H1 (cell line): ENCODE data around the gene TMEM18.

Experiments used
- TF ChIP-seq, protein P1 (sequence below), 3 experiments: IDR thresholded peaks; 1 replicate in 2 of 3; 2 replicates in 1 of 3; pipeline versions ENCODE4 v1.5.1 to v1.6.1; 2011; ENCODE audit warnings: low read length in 3 of 3, mild to moderate bottlenecking in 3 of 3, inconsistent platforms in 2 of 3, low read depth in 1 of 3, moderate library complexity in 1 of 3; ENCODE audit not compliant: insufficient read depth in 1 of 3; ENCODE audit errors: control extremely low read depth in 1 of 3
- TF ChIP-seq, protein P2 (sequence below): IDR thresholded peaks from 2 replicates; pipeline ENCODE4 v1.6.1; 2011; ENCODE audit warnings: low read depth, mild to moderate bottlenecking, low read length; ENCODE audit not compliant: insufficient read depth

DNA sequence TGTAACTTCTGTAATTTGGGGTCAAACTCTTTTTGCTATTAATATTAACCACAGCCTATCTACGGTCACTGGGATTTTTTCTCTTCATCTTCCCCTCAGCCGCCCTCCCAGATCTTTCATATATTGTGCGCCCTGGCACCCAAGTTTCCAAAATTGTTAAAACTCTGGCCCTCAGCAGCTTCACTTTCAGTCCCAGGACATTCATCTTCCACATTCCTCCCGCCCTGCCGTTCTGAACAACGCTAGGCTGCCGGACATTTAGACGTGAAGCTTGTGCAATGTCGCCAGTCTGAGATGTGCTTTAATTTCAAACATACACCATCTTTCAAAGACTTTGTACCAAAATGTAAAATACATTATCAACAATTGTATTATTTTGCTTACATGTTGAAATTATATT is 1.8 kb upstream of the TMEM18 start:
- TF ChIP-seq, protein P1, sequence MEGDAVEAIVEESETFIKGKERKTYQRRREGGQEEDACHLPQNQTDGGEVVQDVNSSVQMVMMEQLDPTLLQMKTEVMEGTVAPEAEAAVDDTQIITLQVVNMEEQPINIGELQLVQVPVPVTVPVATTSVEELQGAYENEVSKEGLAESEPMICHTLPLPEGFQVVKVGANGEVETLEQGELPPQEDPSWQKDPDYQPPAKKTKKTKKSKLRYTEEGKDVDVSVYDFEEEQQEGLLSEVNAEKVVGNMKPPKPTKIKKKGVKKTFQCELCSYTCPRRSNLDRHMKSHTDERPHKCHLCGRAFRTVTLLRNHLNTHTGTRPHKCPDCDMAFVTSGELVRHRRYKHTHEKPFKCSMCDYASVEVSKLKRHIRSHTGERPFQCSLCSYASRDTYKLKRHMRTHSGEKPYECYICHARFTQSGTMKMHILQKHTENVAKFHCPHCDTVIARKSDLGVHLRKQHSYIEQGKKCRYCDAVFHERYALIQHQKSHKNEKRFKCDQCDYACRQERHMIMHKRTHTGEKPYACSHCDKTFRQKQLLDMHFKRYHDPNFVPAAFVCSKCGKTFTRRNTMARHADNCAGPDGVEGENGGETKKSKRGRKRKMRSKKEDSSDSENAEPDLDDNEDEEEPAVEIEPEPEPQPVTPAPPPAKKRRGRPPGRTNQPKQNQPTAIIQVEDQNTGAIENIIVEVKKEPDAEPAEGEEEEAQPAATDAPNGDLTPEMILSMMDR (IDR thresholded peaks at IDR 0.05; ENCODE audit: control extremely low read depth in 1 of 3, insufficient read depth in 1 of 3, low read depth in 1 of 3, low read length in 3 of 3) = no peak
- TF ChIP-seq, protein P2, sequence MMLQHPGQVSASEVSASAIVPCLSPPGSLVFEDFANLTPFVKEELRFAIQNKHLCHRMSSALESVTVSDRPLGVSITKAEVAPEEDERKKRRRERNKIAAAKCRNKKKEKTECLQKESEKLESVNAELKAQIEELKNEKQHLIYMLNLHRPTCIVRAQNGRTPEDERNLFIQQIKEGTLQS = no peak
